Calu3 (cell line): ENCODE results near the gene FUT6. TPM values are rescaled to one million over a fixed set of nuclear protein-coding genes. Genes with fewer than 3 reads are reported as not detected.

Experiments
- BruUV-seq: library from RNA; stranded (reverse); fragments of 400-500 nt; replicated peaks from 2 replicates; lab custom pipeline; 2021; lab: Mats Ljungman, UMichigan
- CTCF ChIA-PET: fragments of 300-600 bp; sonication (Branson Sonifier 250); formaldehyde crosslinking; loops from one replicate; lab custom pipeline; 2022; ENCODE audit warnings: antibody characterized with exemption; lab: Charles Lee
- DNase-seq: peaks from one replicate; pipeline ENCODE4 v3.0.0; 2022
- H3K27ac Mint-ChIP-seq: one replicate; pipeline ENCODE4 v1.8.0; 2022; ENCODE audit warnings: mixed read lengths; ENCODE audit not compliant: unreplicated experiment
- H3K27me3 Mint-ChIP-seq: one replicate; pipeline ENCODE4 v1.8.0; 2022; ENCODE audit warnings: mixed read lengths; ENCODE audit not compliant: unreplicated experiment
- H3K36me3 Mint-ChIP-seq: one replicate; pipeline ENCODE4 v1.8.0; 2022; ENCODE audit warnings: mild to moderate bottlenecking, moderate library complexity, mixed read lengths; ENCODE audit not compliant: insufficient read depth, unreplicated experiment
- H3K4me1 Mint-ChIP-seq: one replicate; pipeline ENCODE4 v1.8.0; 2022; ENCODE audit warnings: mild to moderate bottlenecking, low read depth, mixed read lengths; ENCODE audit not compliant: unreplicated experiment
- H3K4me3 Mint-ChIP-seq: one replicate; pipeline ENCODE4 v1.8.0; 2022; ENCODE audit warnings: mild to moderate bottlenecking, low read depth, moderate library complexity, mixed read lengths; ENCODE audit not compliant: unreplicated experiment
- H3K9me3 Mint-ChIP-seq: one replicate; pipeline ENCODE4 v1.8.0; 2022; ENCODE audit warnings: low read depth, mixed read lengths; ENCODE audit not compliant: unreplicated experiment
- intact Hi-C: fragments of 100-400 bp; cut with micrococcal nuclease; formaldehyde crosslinking; loops from one replicate; pipeline ENCODE4 v1.10.0; 2022; ENCODE audit not compliant: unreplicated experiment
- total RNA-seq: library from RNA; stranded (reverse); gene quantifications from 2 replicates; pipeline ENCODE4 v1.2.3, GENCODE V29; 2022
- TF ChIP-seq, protein P1 (sequence below): fragments of 200-600 bp; IDR thresholded peaks from one replicate; pipeline ENCODE4 v1.8.0; 2022; ENCODE audit warnings: antibody characterized with exemption; ENCODE audit not compliant: unreplicated experiment

The FUT6 gene
- total RNA-seq, 1 experiment from 2014 or later = 1.8 TPM

DNA sequence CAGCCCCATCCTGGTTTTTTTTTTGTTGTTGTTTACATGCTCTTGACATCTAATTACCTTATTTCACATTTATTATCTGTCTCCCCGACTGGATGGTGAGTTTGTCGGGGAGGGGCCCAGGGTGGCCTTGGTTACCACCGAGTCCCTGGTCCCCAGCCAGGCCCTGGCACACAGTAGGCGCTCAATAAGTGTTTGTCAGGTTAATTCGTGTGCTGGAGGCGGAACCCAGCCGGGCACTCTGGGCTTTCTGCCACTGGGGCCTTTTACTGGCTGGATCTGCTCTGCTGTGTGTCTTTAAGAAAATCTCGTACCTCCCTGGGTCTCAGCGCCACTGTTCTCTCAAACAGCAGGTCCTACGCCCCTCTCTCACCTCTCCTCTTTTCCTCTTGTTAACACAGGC is 30.0 kb downstream of the FUT6 start:
- intact Hi-C loops = no loop called here
- Mint-ChIP-seq H3K27me3 (no peaks in the 10 kb centered on the region), H3K36me3 (peaks cover 8% of the 10 kb centered on the region), H3K4me1 (no peaks in the 10 kb centered on the region), H3K4me3 (no peak overlapping the region), H3K9me3 (no peaks in the 10 kb centered on the region), H3K27ac (no peak overlapping the region)
- no TSS peak for BruUV-seq
- CTCF ChIA-PET = interaction anchor here (0.6 kb wide), 1 partner anchor 365 kb away, joined by 3 read pairs; no protein-coding TSS in a partner anchor
- TF ChIP-seq, protein P1, sequence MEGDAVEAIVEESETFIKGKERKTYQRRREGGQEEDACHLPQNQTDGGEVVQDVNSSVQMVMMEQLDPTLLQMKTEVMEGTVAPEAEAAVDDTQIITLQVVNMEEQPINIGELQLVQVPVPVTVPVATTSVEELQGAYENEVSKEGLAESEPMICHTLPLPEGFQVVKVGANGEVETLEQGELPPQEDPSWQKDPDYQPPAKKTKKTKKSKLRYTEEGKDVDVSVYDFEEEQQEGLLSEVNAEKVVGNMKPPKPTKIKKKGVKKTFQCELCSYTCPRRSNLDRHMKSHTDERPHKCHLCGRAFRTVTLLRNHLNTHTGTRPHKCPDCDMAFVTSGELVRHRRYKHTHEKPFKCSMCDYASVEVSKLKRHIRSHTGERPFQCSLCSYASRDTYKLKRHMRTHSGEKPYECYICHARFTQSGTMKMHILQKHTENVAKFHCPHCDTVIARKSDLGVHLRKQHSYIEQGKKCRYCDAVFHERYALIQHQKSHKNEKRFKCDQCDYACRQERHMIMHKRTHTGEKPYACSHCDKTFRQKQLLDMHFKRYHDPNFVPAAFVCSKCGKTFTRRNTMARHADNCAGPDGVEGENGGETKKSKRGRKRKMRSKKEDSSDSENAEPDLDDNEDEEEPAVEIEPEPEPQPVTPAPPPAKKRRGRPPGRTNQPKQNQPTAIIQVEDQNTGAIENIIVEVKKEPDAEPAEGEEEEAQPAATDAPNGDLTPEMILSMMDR = no peak
- no peak for DNase-seq

DNA sequence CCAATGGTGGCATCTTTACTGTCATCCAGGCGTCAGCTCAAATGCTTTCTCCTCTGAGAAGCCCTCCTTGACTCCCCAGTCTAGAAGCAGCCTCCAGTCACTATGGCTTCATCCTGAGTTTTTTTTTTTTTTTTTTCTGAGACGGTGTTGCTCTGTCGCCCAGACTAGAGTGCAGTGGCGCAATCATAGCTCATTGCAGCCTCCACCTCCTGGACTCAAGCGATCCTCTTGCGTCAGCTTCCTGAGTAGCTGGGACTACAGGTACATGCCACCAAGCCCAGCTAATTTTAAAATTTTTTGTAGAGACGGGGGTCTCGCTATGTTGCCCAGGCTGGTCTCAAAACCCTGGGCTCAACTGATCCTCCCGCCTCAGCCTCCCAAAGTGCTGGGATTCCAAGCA is 30.4 kb downstream of the FUT6 start:
- Mint-ChIP-seq H3K9me3 (no peaks in the 10 kb centered on the region), H3K27ac (no peak overlapping the region), H3K27me3 (no peaks in the 10 kb centered on the region), H3K4me3 (no peak overlapping the region), H3K36me3 (peaks cover 12% of the 10 kb centered on the region), H3K4me1 (no peaks in the 10 kb centered on the region)
- TF ChIP-seq, protein P1 = no peak
- no peak for DNase-seq
- BruUV-seq = no TSS peak
- intact Hi-C loops = no loop called here
- CTCF ChIA-PET = interaction anchor here (0.6 kb wide), 2 partner anchors 50 to 366 kb away, joined by 3 to 6 read pairs; no protein-coding TSS in a partner anchor

DNA sequence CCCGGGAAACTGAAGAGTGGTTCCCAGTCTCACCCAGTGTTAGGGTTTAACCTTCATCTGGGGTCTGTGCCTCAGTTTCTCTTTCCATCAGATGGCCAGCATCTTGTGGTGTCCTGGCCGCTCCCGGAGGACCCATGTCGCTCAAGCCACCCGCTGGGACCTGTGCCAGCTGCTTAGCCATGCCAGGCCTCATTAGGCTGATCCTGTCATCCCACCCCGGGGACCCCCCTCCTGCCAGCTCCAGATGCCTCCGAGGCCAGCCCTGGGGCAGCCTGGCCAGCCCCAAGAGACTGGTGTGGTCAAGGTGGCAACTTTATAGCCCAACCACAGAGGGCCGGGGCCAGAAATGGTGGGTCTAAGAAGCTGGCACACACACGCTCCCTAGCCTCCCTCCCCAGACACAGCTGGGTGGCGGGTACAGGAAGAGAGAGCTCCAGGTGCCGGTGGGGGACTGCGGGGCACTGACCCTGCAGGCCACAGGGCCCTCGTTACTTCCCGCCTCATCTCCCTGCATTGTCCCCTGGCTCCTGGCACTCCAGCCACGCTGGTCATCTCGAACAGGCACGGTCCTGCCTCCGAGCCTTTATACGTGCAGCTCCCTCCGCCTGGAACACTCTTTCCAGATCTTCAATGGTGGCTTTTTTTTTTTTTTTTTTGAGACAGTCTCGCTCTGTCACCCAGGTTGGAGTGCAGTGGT is 31.2 kb downstream of the FUT6 start:
- H3K4me3 Mint-ChIP-seq = no peak overlapping the region
- intact Hi-C loops = no loop called here
- TF ChIP-seq, protein P1 = no peak

DNA sequence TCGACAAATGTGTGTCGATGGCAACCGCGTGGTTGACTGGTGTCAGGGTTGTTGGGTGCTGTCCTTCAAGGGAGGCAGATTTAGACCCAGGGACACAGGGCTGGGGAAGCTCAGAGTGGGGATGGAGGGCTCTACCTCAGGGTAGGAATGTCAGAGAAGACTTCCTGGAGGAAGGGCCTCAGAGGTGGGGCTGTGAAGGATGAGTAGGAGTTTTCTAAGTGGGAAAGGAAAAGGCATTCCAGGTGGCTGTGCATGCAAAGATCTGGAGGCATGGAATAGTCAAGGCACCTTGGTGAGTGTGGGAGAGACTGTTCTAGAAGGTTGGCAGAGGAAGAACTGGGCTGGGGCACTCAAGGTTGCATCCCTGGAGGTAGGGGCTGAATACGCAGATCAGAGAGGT is 32.6 kb downstream of the FUT6 start:
- H3K27ac Mint-ChIP-seq = no peak overlapping the region
- no peak for DNase-seq
- H3K36me3 Mint-ChIP-seq = peaks cover 16% of the 10 kb centered on the region
- H3K27me3 Mint-ChIP-seq = peaks cover 13% of the 10 kb centered on the region
- no peaks in the 10 kb centered on the region for H3K9me3 Mint-ChIP-seq
- no peak overlapping the region for H3K4me3 Mint-ChIP-seq
- intact Hi-C loops = no loop called here
- CTCF ChIA-PET = no interaction called here
- TF ChIP-seq, protein P1 = no peak
- no TSS peak for BruUV-seq
- no peaks in the 10 kb centered on the region for H3K4me1 Mint-ChIP-seq

More for the DNA sequence above, 31.2 kb downstream of the FUT6 start:
- Mint-ChIP-seq H3K9me3 (no peaks in the 10 kb centered on the region), H3K36me3 (peaks cover 16% of the 10 kb centered on the region), H3K27ac (no peak overlapping the region), H3K27me3 (no peaks in the 10 kb centered on the region), H3K4me1 (no peaks in the 10 kb centered on the region)
- CTCF ChIA-PET = interaction anchor here (0.6 kb wide), 1 partner anchor 56 kb away, joined by 3 read pairs; no protein-coding TSS in a partner anchor
- BruUV-seq = no TSS peak
- no peak for DNase-seq
